K562 (cell line): ENCODE results near the gene UCHL5. TPM values are rescaled to one million over a fixed set of nuclear protein-coding genes. Genes with fewer than 3 reads are reported as not detected.

Source experiments
- CBX3 ChIP-seq, 2 experiments: IDR thresholded peaks; 1 replicate in 1 of 2; 2 replicates in 1 of 2; pipeline ENCODE4 v1.6.1; 2012; ENCODE audit warnings: inconsistent platforms in 2 of 2, low read length in 2 of 2, borderline replicate concordance in 1 of 2, control low read depth in 1 of 2
- FOXK2 ChIP-seq, 2 experiments: fragments of 450-650 bp; IDR thresholded peaks in 1 of 2; conservative IDR thresholded peaks in 1 of 2; 2 replicates each; pipeline ENCODE4 v1.6.1; 2016; ENCODE audit warnings: low read depth in 2 of 2, mild to moderate bottlenecking in 1 of 2
- GABPA ChIP-seq: fragments of 200-800 bp; sonication (Bioruptor generic); conservative IDR thresholded peaks from 2 replicates; pipeline ENCODE4 v1.6.1; 2016; ENCODE audit warnings: low read depth, missing genetic modification characterization, missing compliant biosample characterization
- GATA2 ChIP-seq: sonication (generic); formaldehyde crosslinking; IDR thresholded peaks from 2 replicates; pipeline ENCODE4 v1.4.0; 2020; ENCODE audit warnings: mild to moderate bottlenecking, missing genetic modification reagents
- HMG20A ChIP-seq: fragments of 450-650 bp; formaldehyde crosslinking; conservative IDR thresholded peaks from 2 replicates; pipeline ENCODE4 v1.4.0; 2020; ENCODE audit warnings: mild to moderate bottlenecking, mixed read lengths
- JUND ChIP-seq, 2 experiments: IDR thresholded peaks; 2 replicates in 1 of 2; 3 replicates in 1 of 2; pipeline ENCODE4 v1.6.1; 2011; ENCODE audit warnings: borderline replicate concordance in 2 of 2, low read depth in 2 of 2, low read length in 2 of 2, improper control_type of control experiment in 1 of 2, missing biosample characterization in 1 of 2, missing genetic modification characterization in 1 of 2, missing genetic modification reagents in 1 of 2
- KAT2B ChIP-seq: IDR thresholded peaks from one replicate; pipeline ENCODE4 v1.6.1; 2012; ENCODE audit warnings: low read depth, mild to moderate bottlenecking, control low read depth, inconsistent platforms, low read length, moderate library complexity
- MTF1 ChIP-seq: fragments of 250-450 bp; sonication (Bioruptor Pico); IDR thresholded peaks from 2 replicates; pipeline ENCODE4 v1.9.0; 2021; ENCODE audit warnings: moderate library complexity, mild to moderate bottlenecking, inconsistent platforms, borderline replicate concordance
- POLR3G ChIP-seq: IDR thresholded peaks from 2 replicates; pipeline ENCODE4 v1.6.1; 2011; ENCODE audit not compliant: insufficient read length, insufficient replicate concordance; ENCODE audit errors: extremely low read depth
- PTRF ChIP-seq: fragments of 450-650 bp; IDR thresholded peaks from 2 replicates; pipeline ENCODE4 v1.6.1; 2016; ENCODE audit warnings: mild to moderate bottlenecking, missing genetic modification characterization, missing compliant biosample characterization
- RAD21 ChIP-seq, 2 experiments: fragments of 250-450 bp in 1 of 2; fragments of 450-650 bp in 1 of 2; sonication (Bioruptor Pico) in 1 of 2; formaldehyde crosslinking in 1 of 2; IDR thresholded peaks in 1 of 2; conservative IDR thresholded peaks in 1 of 2; 2 replicates each; pipeline versions ENCODE4 v1.4.0 to v1.8.0; 2020 to 2022; ENCODE audit warnings: mild to moderate bottlenecking in 2 of 2, moderate library complexity in 1 of 2
- RBM14 ChIP-seq: fragments of 200-400 bp; formaldehyde crosslinking; IDR thresholded peaks from 2 replicates; pipeline ENCODE4 v1.6.1; 2018; ENCODE audit warnings: low read depth, mild to moderate bottlenecking, low read length, moderate library complexity, borderline replicate concordance; ENCODE audit not compliant: insufficient read depth
- SAFB ChIP-seq: fragments of 200-400 bp; formaldehyde crosslinking; IDR thresholded peaks from 2 replicates; pipeline ENCODE4 v1.6.1; 2017; ENCODE audit warnings: low read depth, low read length, borderline replicate concordance
- SAP30 ChIP-seq: fragments of 200-600 bp; sonication (generic); IDR thresholded peaks from 2 replicates; pipeline ENCODE4 v1.6.1; 2012; ENCODE audit warnings: borderline replicate concordance, low read depth, mild to moderate bottlenecking, moderate library complexity, low read length, control low read depth, inconsistent platforms; ENCODE audit not compliant: insufficient read depth, poor library complexity, severe bottlenecking
- SIN3A ChIP-seq, 2 experiments: fragments of 150-350 bp in 1 of 2; IDR thresholded peaks; 2 replicates each; pipeline ENCODE4 v1.6.1; 2011 to 2016; ENCODE audit warnings: borderline replicate concordance in 2 of 2, low read depth in 2 of 2, low read length in 2 of 2, mild to moderate bottlenecking in 2 of 2, moderate library complexity in 2 of 2; ENCODE audit not compliant: control insufficient read depth in 1 of 2
- SMAD2 ChIP-seq: fragments of 150-350 bp; IDR thresholded peaks from 2 replicates; pipeline ENCODE4 v1.6.1; 2014; ENCODE audit warnings: low read depth, mild to moderate bottlenecking, low read length
- THRAP3 ChIP-seq: fragments of 450-650 bp; IDR thresholded peaks from 2 replicates; pipeline ENCODE4 v1.6.1; 2016; ENCODE audit warnings: mild to moderate bottlenecking, inconsistent platforms, borderline replicate concordance
- TSC22D4 ChIP-seq: fragments of 450-650 bp; IDR thresholded peaks from 2 replicates; pipeline ENCODE4 v1.6.1; 2016; ENCODE audit warnings: missing genetic modification characterization, missing biosample characterization, control low read depth
- ZFP36 ChIP-seq: fragments of 150-350 bp; IDR thresholded peaks from 2 replicates; pipeline ENCODE4 v1.6.1; 2018; ENCODE audit warnings: low read length, low read depth; ENCODE audit not compliant: partially characterized antibody
- ZFX ChIP-seq: sonication (generic); formaldehyde crosslinking; IDR thresholded peaks from 2 replicates; pipeline ENCODE4 v1.8.0; 2022; ENCODE audit warnings: mild to moderate bottlenecking, missing genetic modification reagents, moderate library complexity
- ZNF184 ChIP-seq: sonication (generic); formaldehyde crosslinking; IDR thresholded peaks from 2 replicates; pipeline ENCODE4 v1.5.0; 2020; ENCODE audit warnings: missing genetic modification reagents
- ZNF239 ChIP-seq: fragments of 250-450 bp; sonication (Bioruptor Pico); IDR thresholded peaks from 2 replicates; pipeline ENCODE4 v1.4.0; 2020; ENCODE audit warnings: mild to moderate bottlenecking
- ZNF274 ChIP-seq: IDR thresholded peaks from 2 replicates; pipeline ENCODE4 v1.6.1; 2011; ENCODE audit warnings: low read depth, mild to moderate bottlenecking, low read length, moderate library complexity, borderline replicate concordance
- ZNF311 ChIP-seq: fragments of 250-450 bp; sonication (Bioruptor Pico); IDR thresholded peaks from 2 replicates; pipeline ENCODE4 v1.4.0; 2020; ENCODE audit warnings: mild to moderate bottlenecking, moderate library complexity
- polyA plus RNA-seq, 8 experiments: library from polyadenylated mRNA; depleted of rRNA in 4 of 8; stranded (reverse) in 5 of 8; unstranded in 3 of 8; fragments of >200 nt; fragmentation: Nextera tagmentation in 2 of 8; fragmentation: Illumina TruSeq in 1 of 8; extraction: Ambion mirVana in 2 of 8; extraction: Trizol in 1 of 8; gene quantifications; 2 replicates each; pipeline versions ENCODE4 v1.2.1 to v1.2.3, GENCODE V29; 2011 to 2014; ENCODE audit warnings: inconsistent platforms in 1 of 8, missing spikeins in 1 of 8
- total RNA-seq, 7 experiments: library from RNA; depleted of rRNA in 6 of 7; stranded (reverse); fragments of >200 nt in 6 of 7; fragmentation: Illumina TruSeq in 2 of 7; extraction: Trizol in 2 of 7; gene quantifications; 2 replicates each; pipeline versions ENCODE4 v1.2.1 to v1.2.3, GENCODE V29; 2011 to 2021; ENCODE audit warnings: low replicate concordance in 1 of 7

UCHL5 gene
- total and polyA plus RNA-seq, 9 of the 15 experiments (the other 6 are each of a cell fraction or from before 2014, with no cell fraction given), result 61.0 to 206 (median 122) TPM

DNA sequence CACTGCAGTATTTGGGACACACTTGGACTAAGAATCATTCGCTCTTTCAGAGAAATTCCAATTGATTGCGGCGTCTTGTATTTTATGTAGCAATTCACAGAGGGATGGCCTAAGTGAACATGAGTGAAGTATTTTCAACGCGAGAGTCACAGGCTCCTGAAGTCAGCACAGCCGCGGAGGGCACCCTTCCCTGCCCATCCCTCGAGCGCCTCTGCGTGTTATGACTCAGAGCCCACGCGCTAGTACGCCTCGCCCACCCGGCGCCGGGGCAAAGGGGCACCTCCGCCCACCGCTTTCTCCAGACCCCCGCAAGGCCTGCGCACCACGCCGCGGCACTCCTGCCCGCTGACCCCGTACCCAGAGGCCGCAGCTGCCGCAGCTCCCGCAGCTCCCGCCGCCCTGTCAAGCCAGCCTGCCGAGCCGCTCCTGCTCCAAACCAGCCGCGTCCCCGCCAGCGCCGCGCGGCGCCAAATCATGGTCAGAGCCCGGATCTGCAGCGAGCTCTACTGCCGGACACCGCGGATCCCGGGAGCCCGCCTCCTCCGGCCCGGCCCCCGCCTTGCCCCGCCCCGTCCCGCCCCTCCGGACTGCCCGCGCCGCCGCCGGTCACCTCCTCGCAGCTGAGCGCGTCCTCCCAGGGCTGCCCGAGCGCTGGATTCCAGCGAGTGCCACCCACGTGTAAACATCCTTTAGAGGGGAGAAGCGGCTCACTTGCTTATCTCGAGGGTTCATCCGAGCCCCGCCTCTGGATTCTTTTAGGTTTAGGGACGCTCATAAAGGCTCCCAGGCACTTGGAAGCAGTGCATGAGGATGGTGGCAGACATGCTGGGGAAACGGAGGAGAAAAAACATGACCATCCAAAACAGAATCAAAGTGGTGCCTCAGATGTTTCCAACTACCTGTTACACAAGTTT, 46.0 kb upstream of the UCHL5 start, which contains the start of gene GLRX2 (continued):
- TF ChIP-seq CBX3 (IDR thresholded peaks at IDR 0.05; ENCODE audit: borderline replicate concordance in 1 of 2, low read length in 2 of 2) (0 out of 3 replicates have a peak, but pooled peaks of 1 of the 2 experiments have one; percentile 19), SMAD2 (no peak), TSC22D4 (tag) (no peak), ZNF274 (no peak), PTRF (tag) (no peak), MTF1 (no peak), HMG20A (no peak), GABPA (tag) (peak; percentile 44; the same call in 1 of the 2 replicates), JUND (IDR thresholded peaks at IDR 0.05; ENCODE audit: borderline replicate concordance, low read depth, low read length) (peak; percentile 42; the same call in 1 of the 2 replicates), JUND (tag; IDR thresholded peaks at IDR 0.05; ENCODE audit: borderline replicate concordance, low read depth, low read length) (no peak; the same call in 1 of the 3 replicates), THRAP3 (no peak), SIN3A (IDR thresholded peaks at IDR 0.05; ENCODE audit: borderline replicate concordance in 2 of 2, control insufficient read depth in 1 of 2, low read depth in 2 of 2, low read length in 2 of 2) (peak; percentile 66 to 90; a peak in 2 of 4 replicates), SAFB (peak; percentile 66), RBM14 (no peak), FOXK2 (conservative IDR thresholded peaks at IDR 0.05 in 1 of 2, IDR thresholded peaks at IDR 0.05 in 1 of 2; ENCODE audit: low read depth in 2 of 2) (peak; percentile 82 to 88), ZNF184 (CRISPR knock-in tag) (no peak), ZNF239 (CRISPR knock-in tag) (no peak; the same call in 1 of the 2 replicates), KAT2B (no peak), SAP30 (peak; percentile 78), POLR3G (no peak), ZFP36 (no peak), GATA2 (CRISPR knock-in tag) (peak; percentile 50; the same call in 1 of the 2 replicates), ZNF311 (CRISPR knock-in tag) (no peak), RAD21 (CRISPR knock-in tag; conservative IDR thresholded peaks at IDR 0.05 in 1 of 2, IDR thresholded peaks at IDR 0.05 in 1 of 2) (peak; percentile 24 to 45; a peak in 3 of 4 replicates), ZFX (peak; percentile 86)
